Skeletal muscle cell (primary cell): ENCODE results near the gene OR2A1.
"Not testable (repeated sequence)": the region's sequence is repeated elsewhere in the genome, so short reads cannot be mapped to it uniquely, and the experiment has no call there.

Experiments
- DNase-seq: peaks from one replicate; pipeline ENCODE4 v3.0.0-alpha.2; 2010; ENCODE audit warnings: low read depth
- H3K4me3 ChIP-seq: 2 replicates; pipeline ENCODE4 v1.5.1; 2011; ENCODE audit warnings: low read depth, mild to moderate bottlenecking, control low read depth, low read length, moderate library complexity

The OR2A1 gene

GRCh38 chr7:144311872-144312469 is at the start of gene OR2A1:
TSS of gene OR2A1 (plus strand) at chr7:144312419. CDS start at chr7:144318125, 5,706 bp downstream.
- not testable (repeated sequence) for DNase-seq, H3K4me3 ChIP-seq

DNA sequence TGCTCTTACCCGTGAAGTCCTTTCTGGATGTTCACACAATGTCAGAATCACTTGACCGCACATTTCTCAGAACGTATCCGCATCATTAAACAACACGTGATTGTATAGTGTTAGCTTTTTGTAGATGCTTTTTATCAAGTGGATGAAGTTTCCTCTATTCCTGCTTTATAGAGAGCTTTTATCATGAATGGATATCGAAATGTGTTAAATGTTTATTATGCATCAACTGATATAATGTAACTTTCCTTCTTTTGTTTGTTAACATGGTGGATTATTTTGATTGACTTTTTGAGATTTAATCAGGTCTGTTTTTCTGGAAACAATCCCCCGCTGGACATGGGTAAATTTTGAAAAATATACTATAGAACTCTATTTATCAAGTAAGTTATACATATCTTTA is 47.5 kb upstream of the OR2A1 start, which contains the start of gene OR2A7:
OR2A7 (minus strand) TSS at position 101 of the 400 bp plus-strand sequence. CDS start 5,164 bp downstream, outside the sequence.
- not testable (repeated sequence) for DNase-seq, H3K4me3 ChIP-seq

DNA sequence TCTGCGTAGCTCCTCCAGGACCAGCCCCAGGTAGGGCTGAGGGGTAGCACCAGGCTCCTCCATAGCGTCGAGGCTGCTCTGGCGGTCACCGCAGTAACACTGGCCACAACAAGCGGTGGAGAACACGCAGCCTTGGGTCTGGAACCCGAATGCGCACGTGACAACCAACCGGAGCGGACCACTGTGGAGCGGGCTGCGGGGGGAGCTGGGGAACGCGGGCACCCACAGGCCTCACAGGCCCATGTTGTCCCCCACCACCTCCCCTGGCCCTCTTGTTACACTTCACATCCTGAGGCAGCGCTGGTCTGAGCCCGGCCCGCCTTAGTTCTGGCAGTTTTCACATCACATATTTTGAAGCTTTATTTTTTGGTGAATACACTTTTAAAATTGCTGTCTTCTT is 43.0 kb upstream of the OR2A1 start, which contains the start of gene CTAGE8:
CTAGE8 (minus strand) TSS at position 101 of the 400 bp plus-strand sequence; CDS start at position 63, 38 bp downstream.
- DNase-seq, H3K4me3 ChIP-seq: not testable (repeated sequence)

- not testable (repeated sequence) for H3K4me3 ChIP-seq, DNase-seq
These were observed 36.9 kb upstream of the OR2A1 start for GRCh38 chr7:144275281-144275680.

GRCh38 chr7:144280010-144280409 is 32.2 kb upstream of the OR2A1 start:
- DNase-seq, H3K4me3 ChIP-seq: not testable (repeated sequence)

DNA sequence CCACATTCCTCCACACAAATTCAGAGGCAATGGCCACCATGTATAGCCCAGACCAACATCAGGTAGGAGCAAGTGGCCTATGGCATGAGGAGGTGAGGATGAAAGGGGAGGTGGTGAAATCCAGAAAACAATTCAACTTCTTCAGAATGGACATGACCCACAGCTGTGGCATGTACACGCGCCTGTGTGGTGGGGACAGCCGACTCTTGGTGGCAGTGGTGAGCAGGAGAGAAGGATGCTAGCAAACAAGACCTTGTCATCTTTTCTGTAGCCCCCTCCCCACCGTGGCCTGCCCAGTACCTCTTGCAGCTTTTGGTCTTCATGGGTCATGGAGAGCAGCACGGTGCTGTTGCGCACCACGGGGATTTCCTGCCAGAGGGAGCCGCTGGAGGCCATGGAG is 30.2 kb upstream of the OR2A1 start:
- not testable (repeated sequence) for H3K4me3 ChIP-seq, DNase-seq

GRCh38 chr7:144282490-144282889 is 29.7 kb upstream of the OR2A1 start:
- not testable (repeated sequence) for DNase-seq, H3K4me3 ChIP-seq

DNA sequence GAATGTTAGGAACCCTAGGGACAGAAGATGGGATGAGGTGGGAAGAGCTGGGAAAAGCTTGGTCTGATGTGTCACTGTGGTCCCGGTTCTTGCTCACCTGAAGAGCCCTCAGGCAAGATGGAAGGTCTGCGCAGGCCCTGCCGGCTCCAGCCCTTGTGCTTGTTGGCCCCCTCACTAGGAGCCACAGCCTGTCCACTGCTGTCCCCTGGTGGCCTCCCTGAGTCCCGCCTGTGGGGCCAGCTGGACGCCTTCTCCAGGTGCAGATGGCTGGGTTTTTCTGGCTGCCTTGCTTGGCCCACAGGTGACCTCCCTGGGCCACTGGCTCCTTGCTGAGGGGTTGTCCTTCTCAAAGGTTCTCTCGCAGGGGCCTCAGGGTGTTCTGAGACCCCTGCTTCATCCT is 28.5 kb upstream of the OR2A1 start:
- DNase-seq, H3K4me3 ChIP-seq: not testable (repeated sequence)

- H3K4me3 ChIP-seq, DNase-seq: not testable (repeated sequence)
These were observed 24.9 kb upstream of the OR2A1 start for GRCh38 chr7:144287171-144287784.

GRCh38 chr7:144291607-144292006 is 20.6 kb upstream of the OR2A1 start:
- H3K4me3 ChIP-seq, DNase-seq: not testable (repeated sequence)

- DNase-seq, H3K4me3 ChIP-seq: not testable (repeated sequence)
These were observed 19.6 kb upstream of the OR2A1 start for GRCh38 chr7:144292384-144293161.

DNA sequence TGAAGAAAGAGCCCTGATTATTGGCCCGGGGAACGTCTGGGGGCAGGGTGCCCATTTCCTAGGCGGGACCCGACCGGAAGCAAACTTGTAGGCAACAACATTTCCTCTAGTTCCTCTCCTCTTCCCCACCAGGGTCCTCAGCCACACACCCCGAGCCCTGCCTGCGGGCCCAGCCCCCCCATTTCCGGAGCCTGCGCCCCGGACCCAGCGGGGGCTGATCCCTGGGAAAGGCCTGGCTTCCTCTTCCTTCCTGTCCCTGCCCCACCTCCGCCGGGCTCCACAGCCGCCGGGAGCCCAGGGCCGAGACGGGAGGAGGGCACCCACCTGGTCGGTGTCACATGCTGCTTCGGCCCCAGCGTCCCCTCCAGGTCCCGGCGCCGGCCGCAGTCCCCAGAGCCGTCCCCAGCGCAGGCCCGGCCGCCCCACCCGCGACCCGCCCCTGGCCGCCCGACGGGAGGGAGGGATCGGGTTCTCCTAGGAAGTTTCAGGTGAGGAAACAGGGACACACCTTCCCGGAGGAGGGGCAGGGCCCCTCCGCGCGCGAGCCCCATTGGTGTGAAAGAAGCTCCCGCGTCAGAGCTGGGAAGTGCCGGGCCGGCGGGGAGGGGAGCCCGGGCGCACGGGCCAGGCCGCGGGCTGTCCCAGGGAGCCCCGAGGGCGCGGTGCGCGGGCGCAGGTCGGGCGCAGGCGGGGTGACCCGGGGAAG is 18.3 kb upstream of the OR2A1 start:
- DNase-seq, H3K4me3 ChIP-seq: not testable (repeated sequence)

DNA sequence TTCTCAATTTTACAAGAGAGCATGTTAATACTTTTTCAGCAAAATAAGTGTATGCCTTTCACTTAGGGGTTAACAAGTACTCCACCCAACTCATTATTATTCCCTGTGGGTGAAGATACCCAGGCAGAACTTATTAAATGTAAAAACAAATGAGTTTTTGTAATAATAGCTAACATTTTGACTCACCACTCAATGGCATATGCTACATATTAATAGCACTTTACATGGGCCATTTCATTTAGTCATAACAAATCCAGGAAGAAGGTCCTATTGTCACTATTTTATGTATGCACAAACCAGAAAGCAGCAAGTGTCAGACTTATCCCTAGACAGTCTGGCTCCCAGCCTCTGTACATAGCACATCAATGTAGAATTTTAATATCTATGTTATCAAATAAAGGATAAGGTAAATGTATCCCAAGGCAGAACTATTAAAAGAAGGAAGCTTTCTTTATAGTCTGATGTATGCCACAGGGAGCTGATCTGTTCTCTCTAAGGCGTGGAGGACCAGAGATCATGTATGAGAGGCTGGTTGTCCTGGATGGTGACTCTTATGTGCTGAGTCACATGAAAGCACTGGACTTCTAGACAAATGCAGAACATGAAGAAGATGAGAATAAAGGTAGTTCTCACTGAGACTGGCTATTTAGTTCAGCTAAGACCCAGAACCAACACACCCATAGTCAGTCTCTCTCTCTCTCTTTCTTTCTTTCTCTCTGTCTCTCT is 9.5 kb upstream of the OR2A1 start:
- H3K4me3 ChIP-seq, DNase-seq: not testable (repeated sequence)

GRCh38 chr7:144303607-144304006 is 8.6 kb upstream of the OR2A1 start:
- not testable (repeated sequence) for H3K4me3 ChIP-seq

GRCh38 chr7:144305156-144305555 is 7.1 kb upstream of the OR2A1 start:
- DNase-seq, H3K4me3 ChIP-seq: not testable (repeated sequence)

More at GRCh38 chr7:144303607-144304006, 8.6 kb upstream of the OR2A1 start:
- not testable (repeated sequence) for DNase-seq

DNA sequence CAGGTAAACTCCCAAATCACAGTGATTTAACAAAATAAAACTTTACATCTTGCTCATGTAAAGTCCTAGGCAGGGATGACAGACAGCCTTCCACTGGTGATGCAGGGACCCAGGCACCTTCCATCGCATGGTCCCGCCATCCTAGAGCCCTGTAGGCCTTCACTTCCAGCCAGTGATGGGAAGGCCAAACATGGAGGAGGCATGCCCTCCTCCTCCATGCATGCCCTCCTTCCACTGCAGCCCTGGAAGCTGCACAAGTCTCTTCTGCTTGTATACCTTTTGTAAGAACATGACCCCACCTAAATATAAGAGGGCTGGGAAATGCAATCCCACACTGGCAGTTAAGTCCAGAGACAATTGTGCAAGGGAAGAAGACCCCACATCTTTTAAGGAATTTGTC is 2.5 kb upstream of the OR2A1 start:
- not testable (repeated sequence) for DNase-seq

GRCh38 chr7:144311218-144311617 is 1.0 kb upstream of the OR2A1 start:
- H3K4me3 ChIP-seq, DNase-seq: not testable (repeated sequence)

More for the DNA sequence above, 2.5 kb upstream of the OR2A1 start:
- H3K4me3 ChIP-seq, result not testable (repeated sequence)

- DNase-seq, H3K4me3 ChIP-seq: not testable (repeated sequence)
These were observed 5.3 kb downstream of the OR2A1 start for GRCh38 chr7:144317537-144317936.

DNA sequence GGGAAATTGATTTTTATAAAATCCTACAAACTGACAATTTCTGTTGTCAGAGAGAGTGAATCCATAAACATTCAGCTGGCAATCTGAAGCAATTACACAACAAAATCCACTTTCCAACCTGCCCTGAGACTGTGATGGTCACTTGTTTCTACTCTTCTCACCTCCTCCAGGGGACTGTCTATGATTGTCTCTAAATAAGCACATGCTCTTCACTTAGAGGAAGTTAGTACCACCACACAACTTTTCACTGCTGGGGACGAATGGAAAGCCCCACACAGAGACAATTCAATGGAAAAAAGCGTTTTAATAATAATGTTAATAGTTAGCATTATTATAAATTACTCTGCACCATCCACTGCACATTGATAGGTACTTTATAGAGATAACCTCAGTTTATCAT is 7.3 kb downstream of the OR2A1 start:
- H3K4me3 ChIP-seq, DNase-seq: not testable (repeated sequence)
